Middle frontal gyrus (tissue), 1 donor: ENCODE results near the gene TMEM17.

ENCODE experiments used
- DNase-seq: peaks from one replicate; pipeline ENCODE4 v3.0.0-alpha.2; 2015; ENCODE audit warnings: low spot score; ENCODE audit errors: extremely low spot score

TMEM17 gene

DNA sequence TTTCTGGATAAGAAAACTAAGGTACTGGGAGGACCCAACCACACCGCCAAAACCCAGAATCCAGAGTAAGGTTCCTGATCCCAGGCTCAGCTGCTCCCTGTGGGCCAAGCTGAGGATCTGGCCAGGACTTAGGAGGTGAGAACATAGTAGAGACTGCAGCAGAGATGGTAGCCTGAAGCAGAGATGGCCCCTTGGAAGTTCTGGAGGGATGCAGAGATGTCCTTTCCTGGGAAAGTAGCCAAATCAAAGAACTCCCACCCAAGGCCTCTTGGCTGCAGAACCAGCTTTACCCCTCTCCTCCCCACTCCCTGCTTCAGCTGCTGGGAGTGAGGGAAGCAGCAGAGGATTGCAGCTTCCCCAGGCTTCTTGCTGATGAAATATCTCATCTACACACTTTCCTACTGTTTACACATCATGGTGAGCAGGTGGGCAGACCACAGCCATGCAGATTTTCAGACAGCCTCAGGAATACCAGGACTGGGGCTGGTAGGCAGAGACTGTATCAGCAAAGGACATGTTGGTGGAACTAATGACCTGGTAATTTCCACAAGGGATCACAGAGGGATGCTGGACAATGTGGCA is 32.7 kb downstream of the TMEM17 start:
- no peak for DNase-seq

DNA sequence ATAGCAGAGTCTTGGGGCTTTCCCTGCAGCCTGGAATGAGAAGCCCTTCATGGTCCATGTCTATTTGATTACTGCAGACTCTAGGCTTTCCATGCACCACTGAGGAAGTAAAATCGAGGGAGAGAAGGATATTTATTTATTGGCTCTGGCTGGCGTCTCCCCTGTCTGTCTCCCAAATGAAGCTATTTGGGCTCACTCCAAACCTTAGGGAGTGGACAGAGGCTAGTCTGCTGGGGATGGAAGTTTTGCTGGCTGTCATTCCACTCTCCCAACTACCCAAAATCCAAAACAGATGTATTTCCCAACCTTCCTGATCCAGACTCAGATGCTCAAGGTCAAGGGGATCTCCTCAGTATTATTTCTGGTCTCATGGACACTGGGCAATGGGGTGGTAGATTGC is 33.7 kb downstream of the TMEM17 start:
- no peak for DNase-seq

DNA sequence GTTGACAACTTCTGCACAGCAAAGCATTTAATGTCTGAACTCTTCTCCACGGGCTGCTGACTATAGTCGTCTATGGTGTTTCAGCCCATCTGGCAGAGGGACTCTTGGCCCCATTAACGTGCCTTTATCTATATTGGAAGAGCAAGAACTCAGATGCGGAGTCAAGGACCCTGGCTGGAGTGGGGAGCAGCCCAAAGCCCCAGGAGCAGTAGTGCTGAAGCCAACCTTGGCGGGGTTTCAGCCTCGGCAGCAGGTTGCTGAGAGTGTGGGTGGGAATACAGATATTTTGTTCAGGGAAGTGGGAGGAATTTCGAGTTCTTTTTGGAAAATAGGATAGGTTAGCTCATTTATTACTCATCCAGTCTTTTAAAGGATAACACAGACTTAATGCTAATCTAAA is 34.2 kb downstream of the TMEM17 start:
- DNase-seq, result peak; percentile 45

DNA sequence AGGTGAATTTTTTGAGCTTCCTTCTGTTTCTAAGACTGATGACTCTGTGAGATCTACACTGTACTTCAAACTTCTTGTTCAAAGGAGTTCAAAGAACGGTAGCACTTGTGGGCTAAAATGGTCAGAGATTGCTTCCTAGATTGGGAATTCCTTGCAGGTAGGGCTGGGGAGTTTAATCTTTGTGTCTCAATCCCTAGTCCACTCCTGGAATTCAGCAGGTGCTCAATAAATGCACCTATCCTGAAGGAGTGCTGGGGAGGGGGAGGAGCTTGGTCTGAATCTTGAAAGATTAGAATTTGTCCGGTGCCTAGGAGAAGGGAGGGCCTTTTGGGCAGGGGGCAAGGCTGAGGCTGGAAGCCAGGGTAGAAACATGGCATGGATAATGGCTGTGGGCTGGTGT is 34.6 kb downstream of the TMEM17 start:
- no peak for DNase-seq

DNA sequence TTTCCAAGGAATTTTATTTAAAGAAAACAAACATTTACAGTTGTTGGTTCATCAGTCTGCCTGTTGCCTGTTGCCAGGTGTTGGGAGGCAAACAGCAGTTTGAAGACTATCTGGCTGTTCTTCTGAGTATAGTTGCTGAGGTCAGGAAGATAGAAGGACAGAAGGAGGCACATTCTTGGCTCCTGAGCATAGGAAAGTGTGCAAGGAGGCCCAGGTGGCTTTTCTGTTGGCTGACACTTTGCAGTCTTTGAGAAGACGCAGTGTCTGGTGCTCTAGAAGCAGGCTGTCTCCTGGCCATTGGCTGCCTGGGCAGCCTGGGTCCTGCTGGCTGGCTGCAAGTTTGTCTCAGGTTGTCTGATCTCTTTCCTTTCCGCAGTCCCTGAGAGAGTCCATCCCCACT is 36.4 kb downstream of the TMEM17 start:
- no peak for DNase-seq

DNA sequence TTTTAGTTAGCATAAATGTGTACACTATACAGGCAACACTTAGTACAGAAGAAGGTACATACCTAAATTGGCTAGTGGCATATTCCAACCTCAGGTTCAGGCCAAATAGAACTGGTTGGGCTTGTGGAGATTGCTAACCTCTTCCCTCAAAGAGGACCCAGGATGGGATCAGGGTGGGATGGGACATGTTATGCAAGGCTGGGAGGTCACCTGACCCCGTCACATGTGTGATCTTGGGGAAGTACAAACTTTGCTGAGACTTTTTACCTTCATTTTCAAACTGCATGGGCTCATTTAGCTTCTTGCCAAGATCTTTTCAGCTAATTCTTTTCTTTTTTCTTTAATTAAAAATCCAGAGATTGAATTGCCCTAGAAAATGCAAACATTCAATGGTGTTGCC is 36.9 kb downstream of the TMEM17 start:
- DNase-seq, result no peak

DNA sequence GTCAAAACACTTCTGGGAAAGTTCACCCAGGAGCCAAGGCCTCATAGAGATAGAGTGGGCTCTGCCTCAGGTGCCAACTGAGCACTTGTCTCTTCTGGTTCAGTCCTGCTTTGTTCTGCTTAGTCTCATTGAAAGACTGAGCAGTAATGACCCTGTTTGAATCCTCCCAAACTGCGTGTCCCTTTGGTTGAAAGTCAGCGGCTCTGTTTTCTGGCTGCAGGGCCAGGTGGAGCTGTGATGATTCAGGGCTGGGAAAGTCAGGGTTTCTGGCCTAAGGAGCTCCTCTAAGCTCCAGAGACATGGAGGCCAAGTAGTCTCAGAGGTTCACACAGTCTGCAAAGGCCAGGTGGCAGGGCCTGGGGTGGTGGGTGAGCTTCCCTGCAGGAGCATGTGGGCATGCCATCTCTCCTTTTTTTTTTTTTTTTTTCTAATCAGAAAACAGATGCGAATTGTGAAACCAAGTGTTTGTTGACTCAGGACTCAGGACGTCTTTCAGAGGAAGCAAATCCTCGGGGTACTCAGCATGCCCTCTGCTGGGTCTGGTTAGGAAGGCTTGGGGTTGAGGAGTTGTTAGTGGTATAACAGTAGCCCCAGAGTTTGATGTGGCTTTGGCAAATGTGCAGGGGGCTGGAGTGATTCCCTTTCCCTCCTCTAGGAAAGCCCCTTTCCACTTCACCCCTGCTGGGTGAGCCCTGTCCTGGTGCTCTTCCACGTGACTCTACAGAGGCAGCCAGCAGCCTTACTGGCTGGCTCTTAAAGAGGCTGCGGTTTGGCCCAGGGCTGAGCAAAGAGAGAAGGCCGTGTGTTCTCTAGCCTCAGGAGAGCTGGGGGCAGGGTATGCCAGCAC is 38.3 kb downstream of the TMEM17 start:
- no peak for DNase-seq

DNA sequence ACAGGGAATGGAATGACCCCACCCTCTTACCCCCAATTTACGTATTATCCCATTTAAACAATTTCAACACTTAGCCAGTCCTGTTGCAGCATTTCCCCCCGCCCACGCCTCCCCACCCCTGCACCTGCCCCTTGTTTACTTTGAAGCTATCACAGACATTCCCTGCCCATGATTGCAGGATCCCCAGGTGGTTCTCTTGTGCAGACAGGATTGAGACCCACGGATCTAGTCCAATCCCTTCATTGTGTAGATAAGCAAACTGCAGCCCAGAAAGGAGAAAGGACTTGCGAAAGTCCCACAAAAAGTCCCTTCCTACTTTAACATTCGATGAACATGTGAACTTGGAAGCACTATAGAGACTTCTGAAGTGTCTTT is 38.9 kb downstream of the TMEM17 start:
- no peak for DNase-seq

DNA sequence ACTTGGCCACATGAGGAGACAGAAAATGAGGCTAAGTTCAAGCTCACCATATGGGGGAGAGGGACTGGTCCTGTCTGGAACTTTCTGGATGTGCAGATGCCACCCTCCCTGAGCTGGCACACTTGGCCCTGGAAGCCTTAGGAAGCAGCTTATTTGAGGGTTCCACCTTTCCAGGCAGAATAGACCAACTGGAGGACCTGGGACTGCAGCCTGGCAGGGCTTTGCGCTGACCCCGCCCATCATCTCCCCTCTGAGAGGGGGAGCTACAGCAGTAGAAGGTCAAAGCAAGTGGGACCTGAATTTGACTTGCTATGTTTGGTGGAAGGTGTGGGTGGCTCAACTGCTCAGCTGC is 39.5 kb downstream of the TMEM17 start:
- DNase-seq, result no peak

DNA sequence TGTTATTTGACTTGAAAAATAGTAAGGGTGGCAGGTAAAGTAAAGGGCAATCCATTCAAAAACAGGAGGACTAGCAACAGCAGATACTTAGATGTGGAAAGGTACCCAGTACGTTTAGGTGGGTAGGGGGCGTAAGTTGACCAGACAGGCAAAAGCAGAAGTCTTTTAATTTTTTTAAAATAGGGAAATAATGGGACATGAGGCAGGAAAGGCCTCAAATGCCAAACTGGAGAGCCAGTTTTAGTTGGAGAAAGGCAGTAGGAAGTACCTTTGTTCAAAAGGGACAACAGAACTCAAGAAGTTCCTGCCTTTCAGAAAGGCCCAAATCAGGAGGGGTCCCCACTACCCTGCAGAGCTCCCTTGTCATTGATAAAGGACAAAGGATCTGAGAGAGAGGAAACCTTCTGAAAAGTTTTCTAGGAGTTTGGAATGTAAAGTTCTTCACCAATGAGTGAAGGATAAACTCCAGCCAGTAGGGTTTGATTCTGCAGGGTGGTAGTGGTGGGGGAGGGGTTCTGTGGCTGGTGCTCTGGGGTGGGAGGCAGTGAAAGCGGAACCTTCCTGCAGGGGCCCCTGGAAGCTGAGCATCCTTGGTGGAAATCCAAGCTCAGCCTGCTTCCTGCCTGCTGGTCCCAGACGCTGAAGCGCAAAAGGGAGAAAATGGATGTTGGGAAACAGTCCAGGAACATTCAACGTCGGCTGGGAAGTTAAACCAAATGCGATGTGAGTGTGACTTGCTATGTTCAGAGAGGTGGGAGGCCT is 40.1 kb downstream of the TMEM17 start:
- no peak for DNase-seq

DNA sequence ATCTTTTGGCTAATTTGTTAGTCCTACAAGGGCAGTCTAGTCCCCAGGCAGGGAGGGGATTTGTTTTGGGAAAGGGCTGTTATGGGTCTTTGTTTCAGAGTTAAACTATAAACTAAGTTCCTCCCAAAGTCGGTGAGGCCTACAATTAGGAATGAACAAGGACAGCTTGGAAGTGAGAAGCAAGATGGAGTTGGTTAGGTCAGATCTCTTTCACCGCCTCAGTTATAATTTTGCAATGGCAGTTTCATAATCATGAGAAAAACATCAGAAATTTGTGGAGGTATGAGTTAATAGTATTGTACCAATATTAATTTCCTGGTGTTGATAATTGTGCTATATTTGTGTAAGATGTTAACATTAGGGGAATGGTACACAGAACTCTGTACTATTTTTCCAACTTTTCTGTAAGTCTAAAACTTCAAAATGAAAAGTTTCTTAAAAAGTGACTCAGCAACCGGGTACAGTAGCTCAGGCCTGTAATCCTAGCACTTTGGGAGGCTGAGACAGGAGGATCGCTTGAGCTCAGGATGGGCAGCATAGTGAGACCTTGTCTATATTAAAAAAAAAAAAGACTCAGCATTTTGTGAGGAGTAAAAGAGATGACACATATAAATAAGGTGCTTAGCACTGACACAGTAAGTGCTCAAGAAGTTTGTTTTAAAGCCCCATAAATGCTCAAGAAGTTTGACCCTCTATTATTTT is 40.8 kb downstream of the TMEM17 start:
- DNase-seq, result no peak

DNA sequence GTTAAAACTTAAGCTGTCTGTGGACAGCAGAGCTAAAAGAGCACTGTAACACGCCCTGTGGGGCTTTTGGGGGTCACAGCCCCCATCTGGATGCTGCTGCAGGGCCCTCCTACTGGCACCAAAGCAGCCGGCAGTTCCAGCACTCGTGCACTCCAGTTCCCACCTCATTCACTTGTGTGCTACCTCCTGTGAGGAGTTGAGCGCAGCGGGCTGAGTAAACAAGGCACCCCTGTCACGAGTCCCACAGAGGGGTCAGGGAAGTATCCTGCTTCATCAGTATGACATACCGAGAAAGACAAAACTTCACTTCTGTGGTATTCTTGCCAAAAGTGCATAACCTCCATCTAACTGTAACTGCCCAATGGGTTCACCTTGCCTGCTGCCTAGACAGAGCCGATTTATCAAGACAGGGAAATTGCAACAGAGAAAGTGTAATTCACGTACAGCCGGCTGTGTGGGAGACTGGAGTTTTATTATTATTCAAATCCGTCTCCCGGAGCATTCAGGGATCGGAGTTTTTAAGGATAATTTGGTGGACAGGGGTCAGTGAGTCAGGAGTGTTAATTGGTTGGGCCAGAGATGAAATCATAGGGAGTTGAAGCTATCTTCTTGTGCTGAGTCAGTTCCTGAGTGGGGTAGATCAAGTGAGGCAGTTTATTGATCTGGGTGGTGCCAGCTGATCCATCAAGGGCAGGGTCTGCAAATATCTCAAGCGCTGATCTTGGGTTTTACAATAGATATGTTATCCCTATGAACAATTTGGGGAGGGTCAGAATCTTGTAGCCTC is 41.6 kb downstream of the TMEM17 start:
- no peak for DNase-seq

DNA sequence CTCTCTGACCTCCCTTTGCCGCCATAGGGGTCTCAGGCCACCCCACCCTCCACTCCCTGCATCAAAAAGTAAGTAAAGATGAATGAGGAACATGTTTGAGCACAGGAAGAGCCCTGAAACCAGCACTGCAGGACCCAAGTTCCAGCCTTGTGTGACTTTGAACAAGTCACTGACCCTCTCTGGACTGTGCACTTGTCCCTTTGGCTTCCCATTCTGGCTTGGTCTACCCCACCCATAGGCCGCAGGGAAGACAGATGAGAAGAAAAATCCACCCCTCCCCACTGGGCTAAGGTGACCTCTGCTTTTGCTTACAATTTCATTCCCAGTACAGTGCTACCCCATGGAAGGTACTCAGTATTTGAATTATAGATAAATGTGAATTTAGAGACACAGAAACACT is 43.8 kb downstream of the TMEM17 start:
- DNase-seq, result no peak

DNA sequence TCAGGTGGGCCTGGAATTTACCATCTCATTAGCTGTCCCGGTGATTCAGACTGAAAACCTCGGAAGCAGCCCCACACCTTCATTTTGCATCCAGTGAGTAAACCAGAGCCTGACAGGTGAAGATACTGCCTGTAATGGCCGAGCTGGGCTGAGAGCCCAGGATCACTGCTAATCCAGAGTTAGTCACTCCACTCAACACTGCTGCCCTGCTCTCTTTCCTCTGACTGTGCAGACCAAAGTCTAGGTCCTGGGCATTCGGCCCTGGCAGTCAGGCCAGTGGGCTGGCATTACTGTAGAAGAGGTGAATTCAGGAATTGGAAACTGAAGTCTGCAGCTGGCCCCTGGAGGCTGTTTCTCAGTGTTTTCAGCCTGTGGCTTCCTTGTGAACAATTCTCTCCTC is 44.3 kb downstream of the TMEM17 start:
- no peak for DNase-seq

DNA sequence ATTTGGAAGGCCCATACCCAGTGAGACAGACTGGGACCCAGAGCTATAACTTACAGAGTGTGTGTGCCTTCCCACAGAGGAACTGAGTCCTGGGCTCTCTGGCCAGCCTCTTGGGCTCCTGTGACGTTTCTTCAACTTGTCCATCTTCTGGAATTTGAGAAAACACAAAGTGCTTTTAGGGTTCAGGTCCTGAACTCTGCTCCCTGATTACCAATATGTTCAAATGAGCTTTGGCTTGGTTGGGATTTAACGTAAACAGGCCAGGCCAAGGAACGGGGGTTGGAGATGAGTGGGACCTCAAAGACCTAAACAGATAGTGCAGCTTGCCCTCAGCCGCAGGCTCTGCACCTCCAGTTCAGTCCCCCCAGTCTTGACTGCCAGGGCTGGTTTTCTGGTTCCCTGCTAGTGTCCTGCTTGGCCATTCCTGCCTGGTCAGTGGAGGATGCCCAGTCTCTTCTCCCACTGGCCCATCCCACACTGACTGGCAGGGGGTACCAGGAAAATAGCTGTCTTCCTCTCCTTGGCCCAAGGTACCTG is 44.9 kb downstream of the TMEM17 start:
- DNase-seq, result no peak

DNA sequence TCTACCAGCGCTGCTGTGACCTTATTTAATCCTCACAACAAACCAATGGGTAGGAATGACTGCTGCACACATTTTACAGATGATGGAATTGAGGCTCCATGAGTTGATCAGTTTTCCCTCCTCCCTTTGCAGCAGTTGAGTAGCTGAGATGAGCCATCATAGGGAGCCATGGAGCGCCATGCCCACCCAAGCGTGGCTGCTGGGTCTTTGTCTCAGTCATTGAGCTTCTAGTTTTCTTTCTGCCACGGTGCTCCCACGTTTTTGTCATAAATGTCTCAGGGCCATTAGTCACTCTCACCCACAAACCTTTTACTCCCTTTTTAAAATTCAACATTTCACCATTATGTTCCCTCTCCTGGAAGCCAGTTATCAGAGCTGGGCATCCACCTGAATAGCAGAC is 45.8 kb downstream of the TMEM17 start:
- DNase-seq, result no peak

DNA sequence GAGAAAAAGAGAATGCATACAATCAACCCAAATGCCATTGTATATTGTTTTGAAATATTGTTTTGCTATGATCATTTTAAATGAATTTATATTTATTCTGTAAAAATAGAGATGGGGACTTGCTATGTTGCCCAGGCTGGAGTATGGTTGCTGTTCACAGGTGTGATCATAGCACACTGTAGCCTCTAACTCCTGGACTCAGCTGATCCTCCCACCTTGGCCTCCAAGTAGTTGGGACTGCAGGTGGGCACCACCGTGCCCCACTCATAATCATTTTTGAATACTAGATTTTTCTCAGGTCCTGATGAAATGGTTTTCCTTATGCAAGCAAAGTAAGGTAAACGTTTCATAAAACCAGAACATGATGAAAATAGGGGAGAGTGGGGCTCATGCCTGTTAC is 46.3 kb downstream of the TMEM17 start:
- DNase-seq, result no peak

DNA sequence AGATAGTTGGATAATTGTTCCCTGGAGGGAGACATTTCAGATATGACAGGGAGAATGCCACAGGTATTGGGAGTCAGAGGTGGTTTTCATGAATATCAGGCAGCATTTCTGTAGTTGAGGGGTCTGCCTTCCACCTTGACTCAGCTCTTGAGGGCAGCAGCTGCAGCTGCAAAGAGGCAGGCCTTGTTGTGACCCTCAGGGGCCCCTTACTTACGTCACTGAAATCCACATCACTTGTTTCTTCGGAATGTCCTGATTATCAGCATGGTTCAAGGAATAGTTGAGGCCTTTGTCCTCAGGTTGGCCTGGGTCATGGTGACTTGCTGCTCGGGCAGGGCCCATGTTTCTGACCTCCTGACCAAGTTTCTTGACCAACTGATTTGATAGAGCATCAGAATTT is 46.9 kb downstream of the TMEM17 start:
- no peak for DNase-seq

DNA sequence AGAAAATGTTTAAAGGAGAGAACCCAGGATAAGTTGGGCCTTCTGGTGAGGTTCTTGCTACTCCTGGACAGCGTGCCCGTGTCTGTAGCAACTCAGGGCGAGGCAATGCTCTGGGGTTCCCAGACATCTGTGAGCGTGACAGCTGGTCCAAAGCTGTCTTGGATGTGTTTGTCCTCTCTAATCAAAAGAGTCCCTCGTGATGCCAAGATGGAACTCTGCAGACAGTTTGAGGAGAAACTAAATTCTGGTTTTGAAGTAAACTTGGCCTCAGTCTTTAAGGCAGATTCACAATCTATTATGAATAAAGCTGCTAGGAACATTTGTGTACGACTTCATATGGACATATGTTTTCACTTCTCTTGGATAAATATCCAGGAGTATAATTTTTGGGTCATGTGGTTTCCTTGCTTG is 47.3 kb downstream of the TMEM17 start:
- DNase-seq, result no peak

DNA sequence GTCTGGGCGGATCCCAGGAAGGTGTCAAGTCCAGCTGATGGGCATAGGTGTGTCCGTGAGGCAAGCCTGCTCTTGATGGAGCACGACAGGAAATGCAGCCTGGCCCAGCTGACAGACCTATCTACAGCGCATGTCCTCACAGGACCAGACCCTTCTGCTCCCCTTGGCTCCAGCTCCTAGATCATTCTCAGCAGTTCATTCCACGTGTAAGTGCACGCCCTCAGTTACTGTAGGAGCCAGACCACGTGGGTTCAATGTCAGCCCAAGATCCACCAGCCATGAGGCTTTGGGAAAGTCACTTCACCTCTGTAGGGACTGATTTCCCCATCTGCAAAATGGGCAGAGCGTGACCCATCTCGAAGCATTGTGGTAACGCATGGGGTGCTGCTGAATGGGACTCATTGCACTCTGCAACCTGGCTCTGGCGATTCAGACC is 47.8 kb downstream of the TMEM17 start:
- no peak for DNase-seq

DNA sequence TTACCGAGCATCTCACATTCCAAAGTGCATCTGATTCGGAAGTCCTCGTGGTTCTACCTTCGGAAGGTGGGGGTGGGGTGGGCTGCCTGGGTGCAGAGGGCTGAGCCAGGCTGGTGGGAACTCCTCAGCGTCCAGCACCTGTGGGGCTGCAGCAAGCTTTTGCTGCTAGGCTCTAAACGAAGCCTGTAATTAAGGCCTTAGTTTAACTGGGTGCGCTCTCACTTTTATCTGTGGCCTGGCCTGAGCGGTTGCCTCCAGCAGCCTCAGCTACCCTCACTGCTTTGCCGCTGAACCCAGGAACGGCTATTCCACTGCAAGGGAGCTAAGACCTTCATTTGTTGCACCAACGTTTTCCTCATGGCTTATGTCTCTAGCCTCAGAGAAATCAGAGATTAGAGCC is 48.4 kb downstream of the TMEM17 start:
- no peak for DNase-seq
